GM10248 (cell line): ENCODE results near the gene SGO2.

Source experiments
- CTCF ChIA-PET: fragments of 300-600 bp; sonication (Branson Sonifier 250); formaldehyde crosslinking; extraction: SDS; loops from one replicate; lab custom pipeline; 2021; ENCODE audit warnings: antibody characterized with exemption; lab: Yijun Ruan, JAX
- POLR2A ChIA-PET: fragments of 350-650 bp; sonication (Branson Sonifier 250); formaldehyde crosslinking; extraction: SDS; loops from one replicate; lab custom pipeline; 2020; ENCODE audit warnings: antibody characterized with exemption; lab: Yijun Ruan, JAX
- DNase-seq: peaks from one replicate; pipeline ENCODE4 v3.0.0; 2012; ENCODE audit errors: extremely low spot score
- CTCF ChIP-seq: IDR thresholded peaks from 2 replicates; pipeline ENCODE4 v1.5.1; 2012; ENCODE audit warnings: mild to moderate bottlenecking, low read depth; ENCODE audit errors: extremely low read depth, missing control alignments, control extremely low read depth

The SGO2 gene

GRCh38 chr2:200484934-200485333, 41.1 kb upstream of the SGO2 start:
- ChIA-PET POLR2A (no interaction called here), CTCF (interaction anchor here (0.6 to 9.7 kb wide), 20 partner anchors 9 to 694 kb away, joined by 3 to 82 read pairs (median 13); partner anchors contain the start of gene KCTD18)
- no peak for DNase-seq
- no peak for TF ChIP-seq CTCF

DNA sequence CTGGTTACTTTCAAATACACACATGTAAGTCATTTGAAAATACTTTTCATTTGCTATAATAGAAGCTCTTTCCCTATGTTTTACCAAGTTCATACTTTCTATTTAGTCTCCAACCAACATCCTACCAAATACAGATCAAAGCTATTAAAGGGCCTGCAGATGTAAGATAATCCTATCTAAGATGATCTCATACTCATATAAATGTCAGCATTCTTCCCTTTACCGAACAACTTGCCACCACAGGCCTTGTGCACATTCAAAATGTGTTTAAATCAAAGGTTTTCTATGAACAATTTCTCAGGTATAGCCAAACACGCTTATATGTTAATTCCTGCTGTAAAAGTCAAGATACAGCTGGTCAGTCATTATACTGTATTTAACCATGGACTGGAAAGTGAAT, 39.5 kb upstream of the SGO2 start:
- CTCF ChIA-PET = interaction anchor here (0.8 to 9.7 kb wide), 11 partner anchors 11 to 513 kb away, joined by 3 to 82 read pairs (median 5); partner anchors contain the start of gene KCTD18
- DNase-seq = no peak
- POLR2A ChIA-PET = no interaction called here
- TF ChIP-seq CTCF = no peak

GRCh38 chr2:200488169-200488568, 37.8 kb upstream of the SGO2 start:
- TF ChIP-seq CTCF = no peak
- POLR2A ChIA-PET = no interaction called here
- DNase-seq = no peak
- CTCF ChIA-PET = interaction anchor here (1.5 kb wide), 1 partner anchor 515 kb away, joined by 3 read pairs; no protein-coding TSS in a partner anchor

DNA sequence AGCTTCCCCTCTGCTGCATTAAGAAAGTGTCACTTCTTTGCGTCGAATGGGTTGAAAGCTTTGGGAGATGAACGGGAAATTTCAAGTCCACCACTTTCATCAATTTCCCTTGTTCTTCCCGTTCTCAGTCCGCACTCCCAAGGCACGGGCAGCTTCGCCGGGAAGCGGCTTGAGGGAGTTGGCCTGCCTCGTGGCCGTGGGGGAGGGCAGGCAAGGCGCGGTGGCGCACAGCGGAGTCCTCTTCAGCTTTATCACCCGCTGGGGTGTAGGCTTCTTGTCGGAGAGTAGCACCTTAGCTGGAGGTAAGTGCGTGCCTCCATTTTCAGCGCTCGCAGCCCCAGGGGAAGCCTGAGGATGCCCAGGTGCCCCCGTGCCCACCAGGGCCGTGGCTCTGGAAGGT, 36.0 kb upstream of the SGO2 start:
- CTCF ChIA-PET = interaction anchor here (0.9 to 1.7 kb wide), 3 partner anchors 9 to 213 kb away, joined by 3 read pairs; no protein-coding TSS in a partner anchor
- no peak for TF ChIP-seq CTCF
- POLR2A ChIA-PET = no interaction called here
- no peak for DNase-seq

DNA sequence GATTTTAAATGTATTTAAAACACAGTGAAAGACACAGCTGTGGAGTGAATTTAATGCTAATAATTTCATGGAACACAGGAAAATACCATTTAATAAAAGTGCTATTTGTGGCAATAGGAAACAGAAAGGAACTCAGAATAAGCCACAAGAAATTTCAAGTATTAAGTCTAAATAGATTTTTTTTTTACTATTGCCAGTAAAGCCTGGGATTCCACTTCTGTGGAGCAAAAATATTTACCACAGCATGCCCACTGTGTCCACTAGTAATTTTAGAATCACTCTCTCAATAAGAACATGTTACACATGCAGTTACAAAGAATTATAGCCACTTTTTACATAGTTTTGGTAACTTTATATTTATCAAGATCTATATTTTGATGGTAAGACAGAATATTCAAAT, 33.4 kb upstream of the SGO2 start:
- ChIA-PET POLR2A (no interaction called here), CTCF (interaction anchor here (2.7 kb wide), 1 partner anchor 11 kb away, joined by 56 read pairs; no protein-coding TSS in a partner anchor)
- no peak for DNase-seq
- TF ChIP-seq CTCF = no peak

- ChIA-PET CTCF (interaction anchor here (0.9 to 2.7 kb wide), 7 partner anchors 8 to 209 kb away, joined by 3 to 56 read pairs (median 3); partner anchors contain the start of gene KCTD18), POLR2A (no interaction called here)
- TF ChIP-seq CTCF = no peak
Observed at GRCh38 chr2:200494048-200494447, 32.0 kb upstream of the SGO2 start.

GRCh38 chr2:200496696-200497095, 29.3 kb upstream of the SGO2 start:
- no peak for TF ChIP-seq CTCF
- POLR2A ChIA-PET = no interaction called here
- no peak for DNase-seq
- CTCF ChIA-PET = interaction anchor here (0.8 to 4.1 kb wide), 5 partner anchors 13 to 25 kb away, joined by 3 to 54 read pairs (median 6); partner anchors contain the start of gene KCTD18

More at GRCh38 chr2:200494048-200494447, 32.0 kb upstream of the SGO2 start:
- no peak for DNase-seq
